Neuronal stem cell (in vitro differentiated cells): ENCODE measurements around the gene PCSK9.
A peak's percentile ranks its signal among the peaks of the same experiment; 100 is the strongest.

Source experiments
- DNase-seq: peaks from one replicate; pipeline ENCODE4 v3.0.0-alpha.2; 2013; ENCODE audit warnings: low spot score
- H2AFZ ChIP-seq: one replicate; pipeline ENCODE4 v1.6.1; 2013; ENCODE audit warnings: mild to moderate bottlenecking, low read length, inconsistent platforms
- H2AK5ac ChIP-seq: 2 replicates; pipeline ENCODE4 v1.6.1; 2013; ENCODE audit warnings: low read depth, mild to moderate bottlenecking, inconsistent platforms, low read length, moderate library complexity, mixed read lengths
- H2BK120ac ChIP-seq: 2 replicates; pipeline ENCODE4 v1.6.1; 2013; ENCODE audit warnings: low read depth, mild to moderate bottlenecking, inconsistent platforms, low read length, moderate library complexity, mixed read lengths
- H2BK12ac ChIP-seq: one replicate; pipeline ENCODE4 v1.6.1; 2013; ENCODE audit warnings: low read length, inconsistent platforms
- H2BK15ac ChIP-seq: 2 replicates; pipeline ENCODE4 v1.6.1; 2013; ENCODE audit warnings: mild to moderate bottlenecking, low read length, inconsistent platforms, mixed read lengths
- H2BK5ac ChIP-seq: one replicate; pipeline ENCODE4 v1.6.1; 2013; ENCODE audit warnings: inconsistent platforms, mild to moderate bottlenecking, low read length, moderate library complexity
- H3K14ac ChIP-seq: one replicate; pipeline ENCODE4 v1.6.1; 2013; ENCODE audit warnings: low read length, inconsistent platforms
- H3K18ac ChIP-seq: 2 replicates; pipeline ENCODE4 v1.6.1; 2013; ENCODE audit warnings: low read length, inconsistent platforms
- H3K23ac ChIP-seq: 2 replicates; pipeline ENCODE4 v1.6.1; 2013; ENCODE audit warnings: low read depth, mild to moderate bottlenecking, mixed read lengths, low read length, inconsistent platforms; ENCODE audit not compliant: poor library complexity
- H3K27ac ChIP-seq: replicated peaks from 3 replicates; pipeline ENCODE4 v1.5.1; 2013; ENCODE audit warnings: low read length, inconsistent platforms
- H3K27me3 ChIP-seq, 3 experiments: 2 replicates each; pipeline ENCODE4 v1.6.1; 2013; ENCODE audit warnings: low read length in 3 of 3, mild to moderate bottlenecking in 2 of 3, inconsistent platforms in 1 of 3, low read depth in 1 of 3, mixed read lengths in 1 of 3, moderate library complexity in 1 of 3; ENCODE audit not compliant: control insufficient read depth in 3 of 3, insufficient read depth in 3 of 3
- H3K36me3 ChIP-seq, 2 donors: replicated peaks in 1 of 2; 2 replicates each; pipeline ENCODE4 v1.6.1; 2013; ENCODE audit warnings: low read length in 2 of 2; ENCODE audit not compliant: control insufficient read depth in 2 of 2, insufficient read depth in 2 of 2
- H3K4ac ChIP-seq: 2 replicates; pipeline ENCODE4 v1.6.1; 2013; ENCODE audit warnings: inconsistent platforms, mild to moderate bottlenecking, low read length, moderate library complexity
- H3K4me1 ChIP-seq, 2 donors: 1 replicate in 1 of 2; 2 replicates in 1 of 2; pipeline ENCODE4 v1.6.1; 2013; ENCODE audit warnings: low read length in 2 of 2, low read depth in 1 of 2; ENCODE audit not compliant: control insufficient read depth in 2 of 2, insufficient read depth in 1 of 2
- H3K4me2 ChIP-seq: one replicate; pipeline ENCODE4 v1.6.1; 2013; ENCODE audit warnings: mild to moderate bottlenecking, low read length, inconsistent platforms; ENCODE audit not compliant: insufficient read depth, poor library complexity, severe bottlenecking
- H3K4me3 ChIP-seq, 2 donors: 2 replicates each; pipeline ENCODE4 v1.5.1; 2013; ENCODE audit warnings: low read length in 2 of 2, mild to moderate bottlenecking in 2 of 2, inconsistent platforms in 1 of 2, moderate library complexity in 1 of 2
- H3K79me1 ChIP-seq: one replicate; pipeline ENCODE4 v1.6.1; 2013; ENCODE audit warnings: low read depth, mild to moderate bottlenecking, inconsistent platforms, low read length, moderate library complexity
- H3K9ac ChIP-seq: one replicate; pipeline ENCODE4 v1.6.1; 2013; ENCODE audit warnings: mild to moderate bottlenecking, low read depth, low read length, inconsistent platforms; ENCODE audit not compliant: poor library complexity
- H3K9me3 ChIP-seq, 2 donors: replicated peaks in 1 of 2; 2 replicates each; pipeline versions ENCODE3 to v1.6.1; 2013; ENCODE audit warnings: low read length in 2 of 2, mild to moderate bottlenecking in 2 of 2, inconsistent platforms in 1 of 2, low read depth in 1 of 2, mixed read lengths in 1 of 2, moderate library complexity in 1 of 2; ENCODE audit not compliant: control insufficient read depth in 2 of 2, insufficient read depth in 1 of 2
- H4K8ac ChIP-seq: one replicate; pipeline ENCODE4 v1.6.1; 2013; ENCODE audit warnings: low read depth, mild to moderate bottlenecking, inconsistent platforms, low read length, moderate library complexity
- H4K91ac ChIP-seq: one replicate; pipeline ENCODE4 v1.6.1; 2013; ENCODE audit warnings: low read length, low read depth, mild to moderate bottlenecking, inconsistent platforms; ENCODE audit not compliant: poor library complexity
- WGBS, 2 donors: extraction: QIAGEN DNeasy Blood & Tissue Kit; methylation state at CpG; one replicate each; pipeline ENCODE4 v1.1.7; 2013; ENCODE audit warnings: missing lambda C conversion rate in 2 of 2, mixed read lengths in 1 of 2; ENCODE audit not compliant: insufficient read length in 2 of 2, insufficient replicate concordance in 1 of 2; ENCODE audit errors: extremely low coverage in 2 of 2; 5-methylcytosine and 5-hydroxymethylcytosine counted together

PCSK9 gene

DNA sequence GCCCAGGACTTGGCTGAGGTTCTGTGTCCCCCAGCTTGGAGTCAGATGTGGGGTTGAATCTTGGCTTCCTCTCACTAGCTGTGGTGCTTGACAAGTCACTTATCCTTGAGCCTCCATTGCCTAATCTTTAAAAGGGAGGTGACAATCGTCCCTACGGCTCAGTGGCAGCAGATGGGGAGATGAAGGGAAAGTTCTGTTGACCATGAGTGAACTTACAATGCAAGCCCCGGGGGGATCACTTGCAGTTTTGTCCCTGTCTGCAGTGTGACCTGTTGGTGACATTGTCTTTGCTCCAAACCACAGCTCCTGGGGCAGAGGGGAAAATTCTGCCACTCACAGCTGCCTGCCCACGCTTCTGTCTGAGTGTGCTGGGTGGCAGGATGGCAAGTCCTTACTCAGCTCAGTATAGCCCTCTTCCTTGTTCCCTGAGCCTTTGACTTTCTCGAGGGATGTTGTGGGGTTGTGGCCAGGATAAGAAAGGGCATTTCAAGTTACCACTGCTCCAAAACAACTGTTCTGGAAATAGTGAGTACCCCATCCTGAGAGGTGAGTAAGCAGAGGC, 1.7 kb downstream of the PCSK9 start:
- H3K4me1 ChIP-seq = peaks cover 0 to 13% of the 10 kb centered on the region in 2 donors
- no peak for DNase-seq
- H3K9ac ChIP-seq = no peak overlapping the region
- peaks cover 0 to 2% of the 10 kb centered on the region in 2 donors for H3K9me3 ChIP-seq
- WGBS, 2 donors = no CpG with 5 or more reads among the region's 5 CpGs
- H2AK5ac ChIP-seq = no peak overlapping the region
- H3K4ac ChIP-seq = no peak overlapping the region
- H2AFZ ChIP-seq = no peak overlapping the region
- no peak overlapping the region for H2BK12ac ChIP-seq
- H4K8ac ChIP-seq = no peak overlapping the region
- H3K23ac ChIP-seq = no peak overlapping the region
- peak overlapping the region in 1 of 2 donors; percentile 90 for H3K4me3 ChIP-seq
- no peak overlapping the region for H2BK120ac ChIP-seq
- no peak overlapping the region for H3K18ac ChIP-seq
- no peak overlapping the region for H3K27ac ChIP-seq
- peaks cover 0 to 5% of the 10 kb centered on the region in 2 donors for H3K36me3 ChIP-seq
- H4K91ac ChIP-seq = no peak overlapping the region
- peaks cover 7 to 85% (median 29%) of the 10 kb centered on the region in 3 experiments for H3K27me3 ChIP-seq
- no peak overlapping the region for H2BK15ac ChIP-seq
- no peaks in the 10 kb centered on the region for H3K79me1 ChIP-seq
- H3K14ac ChIP-seq = no peak overlapping the region
- no peak overlapping the region for H2BK5ac ChIP-seq
- H3K4me2 ChIP-seq = peak overlapping the region; percentile 99

DNA sequence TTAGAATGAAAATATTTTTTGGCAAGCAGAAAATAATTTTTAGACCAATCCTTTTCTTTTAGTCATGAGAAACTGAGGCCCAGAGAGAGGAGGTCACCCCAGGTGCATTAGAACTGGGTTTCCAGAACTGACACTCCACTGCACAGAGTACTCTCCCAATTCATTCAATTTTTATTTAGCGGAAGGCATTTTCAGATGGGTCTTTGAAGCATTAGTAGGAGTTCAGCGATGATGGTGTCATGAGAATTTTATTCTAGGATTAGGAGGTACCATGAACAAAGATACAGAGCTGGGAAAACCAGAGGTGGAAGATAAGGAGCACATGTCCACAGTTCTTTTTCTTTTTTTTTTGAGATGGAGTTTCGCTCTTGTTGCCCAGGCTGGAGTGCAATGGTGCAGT, 2.3 kb downstream of the PCSK9 start:
- H3K4me3 ChIP-seq = no peak overlapping the region
- H3K27ac ChIP-seq = no peak overlapping the region
- H3K36me3 ChIP-seq = peaks cover 0 to 5% of the 10 kb centered on the region in 2 donors
- H4K8ac ChIP-seq = no peak overlapping the region
- no peak overlapping the region for H3K9ac ChIP-seq
- peaks cover 0 to 13% of the 10 kb centered on the region in 2 donors for H3K4me1 ChIP-seq
- H3K9me3 ChIP-seq = no peaks in the 10 kb centered on the region
- H2BK5ac ChIP-seq = no peak overlapping the region
- H2BK120ac ChIP-seq = no peak overlapping the region
- H2AK5ac ChIP-seq = no peak overlapping the region
- H2BK15ac ChIP-seq = no peak overlapping the region
- no peak overlapping the region for H3K18ac ChIP-seq
- H3K4me2 ChIP-seq = no peak overlapping the region
- no peak overlapping the region for H2BK12ac ChIP-seq
- H3K23ac ChIP-seq = no peak overlapping the region
- H4K91ac ChIP-seq = no peak overlapping the region
- peaks cover 7 to 79% (median 29%) of the 10 kb centered on the region in 3 experiments for H3K27me3 ChIP-seq
- no peak for DNase-seq
- H3K4ac ChIP-seq = no peak overlapping the region
- no peak overlapping the region for H2AFZ ChIP-seq
- WGBS, 2 donors = no CpG with 5 or more reads among the region's 3 CpGs
- no peaks in the 10 kb centered on the region for H3K79me1 ChIP-seq
- H3K14ac ChIP-seq = no peak overlapping the region

GRCh38 chr1:55043011-55043410, 3.7 kb downstream of the PCSK9 start:
- Histone ChIP-seq H4K8ac (no peak overlapping the region), H3K27me3 (peaks cover 7 to 68% (median 29%) of the 10 kb centered on the region in 3 experiments), H3K9ac (no peak overlapping the region), H2BK15ac (no peak overlapping the region), H4K91ac (no peak overlapping the region), H3K4me2 (no peak overlapping the region), H3K18ac (no peak overlapping the region), H3K36me3 (peaks cover 0 to 5% of the 10 kb centered on the region in 2 donors), H2AFZ (no peak overlapping the region), H3K4me1 (peaks cover 0 to 13% of the 10 kb centered on the region in 2 donors), H3K4ac (no peak overlapping the region), H2BK12ac (no peak overlapping the region), H3K27ac (no peak overlapping the region), H2BK120ac (no peak overlapping the region), H3K79me1 (no peaks in the 10 kb centered on the region), H3K9me3 (no peaks in the 10 kb centered on the region), H2AK5ac (no peak overlapping the region), H3K14ac (no peak overlapping the region), H2BK5ac (no peak overlapping the region), H3K23ac (no peak overlapping the region), H3K4me3 (no peak overlapping the region)
- no CpG with 5 or more reads among the region's 2 CpGs for whole genome bisulfite sequencing, 2 donors
- no peak for DNase-seq

GRCh38 chr1:55043726-55044125, 4.4 kb downstream of the PCSK9 start:
- Histone ChIP-seq H4K8ac (peak overlapping the region; percentile 87), H2BK120ac (no peak overlapping the region), H2AK5ac (no peak overlapping the region), H2BK5ac (no peak overlapping the region), H4K91ac (no peak overlapping the region), H3K9me3 (no peaks in the 10 kb centered on the region), H3K4me1 (peaks cover 0 to 9% of the 10 kb centered on the region in 2 donors), H3K79me1 (no peaks in the 10 kb centered on the region), H3K18ac (no peak overlapping the region), H2BK15ac (no peak overlapping the region), H3K27ac (no peak overlapping the region), H3K9ac (no peak overlapping the region), H3K4ac (no peak overlapping the region), H3K27me3 (peaks cover 7 to 60% (median 25%) of the 10 kb centered on the region in 3 experiments), H3K4me2 (no peak overlapping the region), H3K14ac (no peak overlapping the region), H3K36me3 (peaks cover 0 to 5% of the 10 kb centered on the region in 2 donors), H3K23ac (peak overlapping the region; percentile 69), H2BK12ac (no peak overlapping the region), H2AFZ (no peak overlapping the region), H3K4me3 (no peak overlapping the region)
- no CpG with 5 or more reads among the region's 9 CpGs for WGBS, 2 donors
- DNase-seq = no peak
